ENCODE results near the gene TMEM125. TPM values are rescaled to one million over a fixed set of nuclear protein-coding genes. Genes with fewer than 3 reads are reported as not detected.

The TMEM125 gene
- total RNA-seq, 1 donor from 2014 or later = 41.1 TPM

DNA sequence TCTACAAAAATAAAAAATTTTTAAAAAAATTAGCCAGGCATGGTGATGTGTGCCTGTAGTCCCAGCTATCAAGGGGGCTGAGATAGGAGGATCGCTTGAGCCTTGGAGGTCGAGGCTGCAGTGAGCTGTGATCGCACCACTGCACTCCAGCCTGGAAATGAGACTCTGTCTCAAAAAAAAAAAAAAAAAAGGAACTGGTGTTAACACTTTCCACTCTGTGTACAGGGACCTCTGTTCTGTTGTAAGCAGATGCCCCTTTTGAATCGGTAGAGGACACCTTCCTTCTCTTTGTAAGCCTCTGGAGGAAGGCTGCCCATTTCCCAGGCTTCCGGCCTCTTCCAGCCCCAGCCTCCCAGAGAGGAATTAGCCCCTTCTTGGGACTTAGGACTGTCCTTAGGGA is 22.9 kb downstream of the TMEM125 start:
- Mint-ChIP-seq H3K27me3 (no peaks in the 10 kb centered on the region), H3K4me1 (ENCODE audit: low read depth) (peaks cover 23% of the 10 kb centered on the region), H3K9me3 (ENCODE audit: low read depth) (no peaks in the 10 kb centered on the region), H3K27ac (no peak overlapping the region), H3K36me3 (ENCODE audit: insufficient read depth) (no peaks in the 10 kb centered on the region), H3K4me3 (ENCODE audit: low read depth) (no peak overlapping the region)
- TF ChIP-seq, protein P1, sequence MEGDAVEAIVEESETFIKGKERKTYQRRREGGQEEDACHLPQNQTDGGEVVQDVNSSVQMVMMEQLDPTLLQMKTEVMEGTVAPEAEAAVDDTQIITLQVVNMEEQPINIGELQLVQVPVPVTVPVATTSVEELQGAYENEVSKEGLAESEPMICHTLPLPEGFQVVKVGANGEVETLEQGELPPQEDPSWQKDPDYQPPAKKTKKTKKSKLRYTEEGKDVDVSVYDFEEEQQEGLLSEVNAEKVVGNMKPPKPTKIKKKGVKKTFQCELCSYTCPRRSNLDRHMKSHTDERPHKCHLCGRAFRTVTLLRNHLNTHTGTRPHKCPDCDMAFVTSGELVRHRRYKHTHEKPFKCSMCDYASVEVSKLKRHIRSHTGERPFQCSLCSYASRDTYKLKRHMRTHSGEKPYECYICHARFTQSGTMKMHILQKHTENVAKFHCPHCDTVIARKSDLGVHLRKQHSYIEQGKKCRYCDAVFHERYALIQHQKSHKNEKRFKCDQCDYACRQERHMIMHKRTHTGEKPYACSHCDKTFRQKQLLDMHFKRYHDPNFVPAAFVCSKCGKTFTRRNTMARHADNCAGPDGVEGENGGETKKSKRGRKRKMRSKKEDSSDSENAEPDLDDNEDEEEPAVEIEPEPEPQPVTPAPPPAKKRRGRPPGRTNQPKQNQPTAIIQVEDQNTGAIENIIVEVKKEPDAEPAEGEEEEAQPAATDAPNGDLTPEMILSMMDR (IDR thresholded peaks at IDR 0.05; ENCODE audit: unreplicated experiment) = no peak
- DNase-seq (ENCODE audit: low spot score, unreplicated experiment) = no peak

GRCh38 chr1:43293176-43293575 is 23.4 kb downstream of the TMEM125 start:
- no peaks in the 10 kb centered on the region for H3K36me3 Mint-ChIP-seq (ENCODE audit: insufficient read depth)
- no peaks in the 10 kb centered on the region for H3K27me3 Mint-ChIP-seq
- H3K27ac Mint-ChIP-seq = peak overlapping the region; percentile 33
- no peaks in the 10 kb centered on the region for H3K9me3 Mint-ChIP-seq (ENCODE audit: low read depth)
- no peak overlapping the region for H3K4me3 Mint-ChIP-seq (ENCODE audit: low read depth)
- H3K4me1 Mint-ChIP-seq (ENCODE audit: low read depth) = peaks cover 22% of the 10 kb centered on the region
- TF ChIP-seq, protein P1 (IDR thresholded peaks at IDR 0.05; ENCODE audit: unreplicated experiment) = no peak
- DNase-seq (ENCODE audit: low spot score, unreplicated experiment) = no peak

- DNase-seq (ENCODE audit: low spot score, unreplicated experiment) = no peak
- Mint-ChIP-seq H3K4me1 (ENCODE audit: low read depth) (peaks cover 22% of the 10 kb centered on the region), H3K36me3 (ENCODE audit: insufficient read depth) (no peaks in the 10 kb centered on the region), H3K4me3 (ENCODE audit: low read depth) (no peak overlapping the region), H3K27me3 (no peaks in the 10 kb centered on the region), H3K9me3 (ENCODE audit: low read depth) (no peaks in the 10 kb centered on the region), H3K27ac (no peak overlapping the region)
- TF ChIP-seq, protein P1 (IDR thresholded peaks at IDR 0.05; ENCODE audit: unreplicated experiment) = no peak
Measured at GRCh38 chr1:43293896-43294760, 24.3 kb downstream of the TMEM125 start.

GRCh38 chr1:43294761-43295160 is 25.0 kb downstream of the TMEM125 start:
- H3K4me3 Mint-ChIP-seq (ENCODE audit: low read depth) = no peak overlapping the region
- H3K4me1 Mint-ChIP-seq (ENCODE audit: low read depth) = peaks cover 22% of the 10 kb centered on the region

DNA sequence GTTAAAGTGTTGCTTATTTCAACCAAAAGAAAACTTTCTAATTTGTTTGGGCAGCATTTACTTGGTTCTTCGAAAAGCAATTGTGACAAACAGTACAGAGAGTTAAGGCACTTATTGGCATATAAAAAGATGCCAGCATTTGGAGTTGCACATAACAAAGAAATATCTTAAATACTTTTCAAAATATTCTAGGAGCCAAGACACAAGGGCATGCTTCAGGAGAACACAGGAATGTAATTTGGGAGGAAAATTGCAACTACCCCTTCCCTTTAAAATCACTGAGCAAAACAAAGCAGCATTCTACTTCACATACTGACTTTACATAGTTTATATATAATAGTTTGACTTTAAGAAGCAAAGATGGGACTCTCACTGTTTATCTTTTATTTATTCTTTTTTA is 26.4 kb downstream of the TMEM125 start:
- peak overlapping the region; percentile 90 for H3K27ac Mint-ChIP-seq
- DNase-seq (ENCODE audit: low spot score, unreplicated experiment) = no peak
- no peaks in the 10 kb centered on the region for H3K36me3 Mint-ChIP-seq (ENCODE audit: insufficient read depth)
- H3K4me3 Mint-ChIP-seq (ENCODE audit: low read depth) = no peak overlapping the region
- H3K9me3 Mint-ChIP-seq (ENCODE audit: low read depth) = no peaks in the 10 kb centered on the region
- no peaks in the 10 kb centered on the region for H3K27me3 Mint-ChIP-seq
- H3K4me1 Mint-ChIP-seq (ENCODE audit: low read depth) = peaks cover 22% of the 10 kb centered on the region
- TF ChIP-seq, protein P1 (IDR thresholded peaks at IDR 0.05; ENCODE audit: unreplicated experiment) = no peak

More at GRCh38 chr1:43294761-43295160, 25.0 kb downstream of the TMEM125 start:
- TF ChIP-seq, protein P1 (IDR thresholded peaks at IDR 0.05; ENCODE audit: unreplicated experiment) = no peak
- Mint-ChIP-seq H3K36me3 (ENCODE audit: insufficient read depth) (no peaks in the 10 kb centered on the region), H3K27ac (no peak overlapping the region), H3K27me3 (no peaks in the 10 kb centered on the region), H3K9me3 (ENCODE audit: low read depth) (no peaks in the 10 kb centered on the region)
- DNase-seq (ENCODE audit: low spot score, unreplicated experiment) = no peak
